HFFc6 (cell line): ENCODE measurements around the gene FILIP1L. TPM values are rescaled to one million over a fixed set of nuclear protein-coding genes. Genes with fewer than 3 reads are reported as not detected.

ENCODE experiments used
- DNase-seq: peaks from one replicate; pipeline ENCODE4 v3.0.0-alpha.2; 2018
- H3K27ac Mint-ChIP-seq: 2 replicates; pipeline ENCODE4 v1.8.0; 2020; ENCODE audit warnings: mild to moderate bottlenecking, mixed read lengths
- H3K27me3 Mint-ChIP-seq: 2 replicates; pipeline ENCODE4 v1.8.0; 2021; ENCODE audit warnings: mild to moderate bottlenecking, moderate library complexity, mixed read lengths; ENCODE audit not compliant: insufficient read depth
- H3K36me3 Mint-ChIP-seq: 2 replicates; pipeline ENCODE4 v1.8.0; 2021; ENCODE audit warnings: low read depth, mixed read lengths
- H3K4me1 Mint-ChIP-seq: 2 replicates; pipeline ENCODE4 v1.8.0; 2020; ENCODE audit warnings: low read depth, mixed read lengths
- H3K4me3 Mint-ChIP-seq: 2 replicates; pipeline ENCODE4 v1.8.0; 2020; ENCODE audit warnings: mild to moderate bottlenecking, moderate library complexity, mixed read lengths
- H3K9me3 Mint-ChIP-seq: 2 replicates; pipeline ENCODE4 v1.8.0; 2020; ENCODE audit warnings: mild to moderate bottlenecking, mixed read lengths
- long read RNA-seq: library from polyadenylated mRNA; unstranded; transcript quantifications from one replicate; pipeline ENCODE4 v2.0.0, GENCODE V29; 2019
- total RNA-seq, 6 experiments: library from RNA; stranded (reverse); fragmentation: NEBNext Ultra II Directional; extraction: Animal tissue kit (Norgen Biotek cat#: 25700); gene quantifications; 2 replicates in 1 of 6; 3 replicates in 5 of 6; pipeline ENCODE4 v1.2.3, GENCODE V29; 2021
- TF ChIP-seq, protein P1 (sequence below): fragments of 200-600 bp; sonication (generic); IDR thresholded peaks from 2 replicates; pipeline ENCODE4 v1.5.0; 2021; ENCODE audit warnings: antibody characterized with exemption, mild to moderate bottlenecking

The FILIP1L gene
- total RNA-seq = 10 to 100 TPM; 37.8 to 54.7 (median 48.2) TPM
- long read RNA-seq, transcript FILIP1L-203 (2 exons, 3,280 nt) = major isoform, 56 of 68 reads
- long read RNA-seq, partial matches to known transcripts = 1 of 68 reads
- long read RNA-seq, other reads (novel, unspliced or antisense) = 11 of 68 reads

DNA sequence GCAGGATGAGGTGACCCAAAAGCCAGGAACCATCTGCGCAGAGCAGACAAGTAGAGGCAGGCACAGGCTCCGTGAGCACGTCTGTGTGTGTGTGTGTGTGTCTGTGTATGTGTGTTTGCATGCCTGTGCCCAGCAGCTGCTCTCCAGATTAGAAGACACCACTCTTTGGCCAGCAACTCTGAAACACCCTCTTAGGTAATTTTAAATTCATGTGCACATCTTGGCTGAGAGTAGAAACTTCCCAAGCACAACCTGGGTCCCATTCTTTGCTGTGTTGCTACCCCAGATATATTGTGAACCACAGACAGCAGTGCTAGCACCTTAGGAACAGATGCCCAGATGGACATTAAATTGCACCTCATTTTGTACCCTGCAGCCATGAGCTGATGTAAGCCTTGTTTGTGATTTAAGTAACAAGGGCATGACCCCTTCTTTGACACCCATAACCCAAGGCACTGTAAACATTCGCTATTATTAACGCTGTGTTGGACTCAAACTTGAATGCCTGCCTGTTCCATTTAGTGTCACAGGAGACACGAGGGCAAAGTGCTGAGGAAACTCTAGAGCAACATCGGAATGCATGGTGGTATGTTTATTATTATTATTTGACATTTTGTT, at the start of gene FILIP1L:
TSS of gene FILIP1L (minus strand) at position 89 of the 618 bp plus-strand sequence.
- no peaks in the 10 kb centered on the region for H3K9me3 Mint-ChIP-seq
- TF ChIP-seq, protein P1, sequence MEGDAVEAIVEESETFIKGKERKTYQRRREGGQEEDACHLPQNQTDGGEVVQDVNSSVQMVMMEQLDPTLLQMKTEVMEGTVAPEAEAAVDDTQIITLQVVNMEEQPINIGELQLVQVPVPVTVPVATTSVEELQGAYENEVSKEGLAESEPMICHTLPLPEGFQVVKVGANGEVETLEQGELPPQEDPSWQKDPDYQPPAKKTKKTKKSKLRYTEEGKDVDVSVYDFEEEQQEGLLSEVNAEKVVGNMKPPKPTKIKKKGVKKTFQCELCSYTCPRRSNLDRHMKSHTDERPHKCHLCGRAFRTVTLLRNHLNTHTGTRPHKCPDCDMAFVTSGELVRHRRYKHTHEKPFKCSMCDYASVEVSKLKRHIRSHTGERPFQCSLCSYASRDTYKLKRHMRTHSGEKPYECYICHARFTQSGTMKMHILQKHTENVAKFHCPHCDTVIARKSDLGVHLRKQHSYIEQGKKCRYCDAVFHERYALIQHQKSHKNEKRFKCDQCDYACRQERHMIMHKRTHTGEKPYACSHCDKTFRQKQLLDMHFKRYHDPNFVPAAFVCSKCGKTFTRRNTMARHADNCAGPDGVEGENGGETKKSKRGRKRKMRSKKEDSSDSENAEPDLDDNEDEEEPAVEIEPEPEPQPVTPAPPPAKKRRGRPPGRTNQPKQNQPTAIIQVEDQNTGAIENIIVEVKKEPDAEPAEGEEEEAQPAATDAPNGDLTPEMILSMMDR = no peak
- H3K4me1 Mint-ChIP-seq = peaks cover 19% of the 10 kb centered on the region
- no peaks in the 10 kb centered on the region for H3K27me3 Mint-ChIP-seq
- H3K36me3 Mint-ChIP-seq = no peaks in the 10 kb centered on the region
- H3K27ac Mint-ChIP-seq = no peak within 1 kb of the TSS
- DNase-seq = no peak
- H3K4me3 Mint-ChIP-seq = no peak within 1 kb of the TSS

DNA sequence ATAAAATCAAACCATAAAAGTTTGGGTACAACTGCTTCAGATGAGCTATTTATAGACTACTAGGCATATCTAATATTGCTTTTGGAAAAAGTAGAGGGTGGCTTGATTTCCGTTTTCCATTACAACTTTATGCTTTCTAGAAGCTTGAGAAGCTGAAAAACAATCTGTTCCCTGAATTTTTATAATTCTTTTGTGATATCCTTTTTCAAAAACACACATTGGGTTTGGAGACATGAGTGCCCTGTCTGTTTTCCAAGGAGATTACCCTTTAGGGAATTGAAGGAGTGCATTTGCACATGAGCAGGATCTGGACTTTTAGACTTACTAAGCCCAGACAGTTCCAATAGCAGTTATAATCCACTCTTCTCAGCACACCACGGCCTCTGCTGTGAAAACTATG, 49.5 kb upstream of the FILIP1L start:
- TF ChIP-seq, protein P1 = no peak
- no peaks in the 10 kb centered on the region for H3K9me3 Mint-ChIP-seq
- H3K4me1 Mint-ChIP-seq = peaks cover 37% of the 10 kb centered on the region
- no peak for DNase-seq
- H3K4me3 Mint-ChIP-seq = no peak overlapping the region
- H3K36me3 Mint-ChIP-seq = no peaks in the 10 kb centered on the region; the same call in 1 of the 2 replicates
- no peaks in the 10 kb centered on the region for H3K27me3 Mint-ChIP-seq
- no peak overlapping the region for H3K27ac Mint-ChIP-seq

DNA sequence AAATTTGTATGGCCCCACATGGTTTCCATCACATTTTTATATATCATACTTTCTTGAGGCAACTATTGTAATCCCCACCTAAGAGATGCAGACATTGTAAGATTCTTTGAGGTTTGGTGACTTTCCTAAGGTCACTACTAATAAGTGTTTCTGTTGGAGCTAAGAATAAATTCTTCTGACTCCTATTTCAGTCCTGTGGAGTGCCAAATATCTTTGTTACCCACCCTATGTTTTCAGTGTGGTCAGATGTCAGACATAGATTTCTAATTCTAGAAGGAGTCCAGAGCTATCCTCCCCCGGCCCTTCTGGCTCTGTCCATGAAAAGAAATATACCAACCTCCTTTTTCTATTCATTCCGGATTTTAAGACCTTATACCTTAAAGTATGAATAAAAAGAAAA, 46.2 kb upstream of the FILIP1L start:
- Mint-ChIP-seq H3K4me3 (peak overlapping the region; percentile 60; the same call in 1 of the 2 replicates), H3K9me3 (peaks cover 16% of the 10 kb centered on the region), H3K4me1 (peaks cover 56% of the 10 kb centered on the region), H3K27ac (peak overlapping the region; percentile 90), H3K36me3 (peaks cover 16% of the 10 kb centered on the region), H3K27me3 (no peaks in the 10 kb centered on the region)
- DNase-seq = no peak
- TF ChIP-seq, protein P1 = no peak

DNA sequence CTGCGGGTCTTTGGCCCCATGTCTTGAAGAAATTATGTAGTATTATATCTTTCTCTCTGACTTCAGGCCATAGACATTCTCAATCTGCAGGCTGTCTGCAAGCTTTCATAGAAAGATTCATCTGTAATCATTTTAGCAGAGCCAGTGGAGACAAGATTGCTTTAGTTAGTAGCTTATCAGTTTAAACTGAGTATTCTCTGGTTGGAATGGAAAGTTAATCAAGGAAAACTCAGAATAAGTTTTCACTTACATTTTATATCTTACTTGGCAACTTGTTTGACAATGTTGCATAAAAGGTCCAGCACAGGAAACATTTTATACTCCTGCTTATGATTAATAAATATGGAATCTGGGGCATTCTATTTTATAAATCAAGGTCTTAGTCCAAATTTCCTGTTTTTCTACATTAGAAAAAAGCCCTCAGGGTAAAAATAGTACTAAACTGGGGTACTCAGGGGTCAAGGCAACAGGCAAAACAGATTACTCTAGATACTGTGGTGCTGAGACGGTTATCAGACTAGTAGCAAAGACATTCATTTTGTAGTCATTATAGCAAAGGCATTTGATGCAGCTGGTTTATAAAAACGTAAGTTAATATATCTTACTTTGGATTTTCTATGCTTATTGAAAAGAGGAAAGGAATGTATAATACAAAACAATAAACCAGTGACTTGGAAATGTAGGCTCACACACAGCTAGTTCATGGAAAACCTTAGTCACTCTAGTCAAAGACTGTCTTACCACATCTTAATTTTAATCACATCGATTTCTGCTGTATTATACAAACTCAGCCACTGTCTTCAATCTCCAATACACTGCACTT, 45.2 kb upstream of the FILIP1L start:
- peak; percentile 69 for DNase-seq
- Mint-ChIP-seq H3K4me1 (peaks cover 65% of the 10 kb centered on the region), H3K27me3 (no peaks in the 10 kb centered on the region), H3K4me3 (peak overlapping the region; percentile 60), H3K27ac (peak overlapping the region; percentile 90), H3K36me3 (peaks cover 25% of the 10 kb centered on the region), H3K9me3 (peaks cover 25% of the 10 kb centered on the region)
- TF ChIP-seq, protein P1 = no peak

DNA sequence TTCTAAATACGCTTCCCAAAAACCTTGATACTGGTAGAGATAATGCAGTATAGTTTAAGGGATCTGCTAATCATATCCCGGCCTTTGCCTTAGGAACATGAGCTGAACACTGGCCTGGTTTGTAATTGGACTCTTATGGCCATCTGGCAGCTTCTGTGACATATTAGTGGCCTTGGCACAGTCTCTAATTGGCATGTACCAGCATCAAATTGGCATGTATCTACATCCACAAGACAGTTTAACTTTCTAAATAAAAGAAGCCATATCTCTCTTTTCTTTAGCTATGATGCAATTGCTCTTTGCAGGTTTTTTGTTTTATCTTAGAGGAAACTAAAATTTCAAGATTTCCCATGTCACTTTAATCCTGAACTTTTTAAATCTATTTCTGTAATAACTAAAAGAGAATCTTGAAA, 44.6 kb upstream of the FILIP1L start:
- no peaks in the 10 kb centered on the region for H3K27me3 Mint-ChIP-seq
- no peak for DNase-seq
- H3K27ac Mint-ChIP-seq = peak overlapping the region; percentile 90
- peak overlapping the region; percentile 60; the same call in 1 of the 2 replicates for H3K4me3 Mint-ChIP-seq
- H3K9me3 Mint-ChIP-seq = peaks cover 25% of the 10 kb centered on the region
- H3K4me1 Mint-ChIP-seq = peaks cover 59% of the 10 kb centered on the region
- H3K36me3 Mint-ChIP-seq = peaks cover 25% of the 10 kb centered on the region
- TF ChIP-seq, protein P1 = no peak
